ENCODE measurements around the gene RIC8A. TPM values are rescaled to one million over a fixed set of nuclear protein-coding genes. Genes with fewer than 3 reads are reported as not detected.
"Not testable (repeated sequence)": the region's sequence is repeated elsewhere in the genome, so short reads cannot be mapped to it uniquely, and the experiment has no call there.

RIC8A gene
- total and polyA plus RNA-seq, 4 donors, result 93.1 to 118 (median 101) TPM

GRCh38 chr11:236774-237767 lies 29.6 kb downstream of the RIC8A start, which contains the start of gene PSMD13:
Gene PSMD13 (plus strand): TSS chr11:236976. CDS start chr11:237050, 74 bp downstream.
- H3K9me3 ChIP-seq (ENCODE audit: control insufficient read depth, insufficient read depth, low read length), result no peaks in the 10 kb centered on the region
- H3K27ac ChIP-seq (ENCODE audit: low read depth, low read length), result peak within 1 kb of the TSS; percentile 97
- WGBS (ENCODE audit: insufficient coverage), result under 1% methylated on average over 56 of the region's 62 CpGs
- H3K27me3 ChIP-seq (ENCODE audit: control insufficient read depth, insufficient read depth, low read length), result no peaks in the 10 kb centered on the region
- peaks cover 22% of the 10 kb centered on the region for H3K36me3 ChIP-seq (ENCODE audit: control insufficient read depth, insufficient read depth, low read length)
- peak in 5 of 6 donors; percentile 4 to 95 (median 81) for DNase-seq (ENCODE audit: low read depth in 4 of 6, low spot score in 6 of 6)
- peaks cover 9% of the 10 kb centered on the region for H3K4me1 ChIP-seq (ENCODE audit: control insufficient read depth, insufficient read depth, low read length)
- H3K4me3 ChIP-seq (ENCODE audit: low read depth, low read length), result peak within 1 kb of the TSS; percentile 89

GRCh38 chr11:238346-238745 lies 30.8 kb downstream of the RIC8A start:
- not testable (repeated sequence) for H3K9me3 ChIP-seq (ENCODE audit: control insufficient read depth, insufficient read depth, low read length); H3K4me3 ChIP-seq (ENCODE audit: low read depth, low read length); DNase-seq (ENCODE audit: low read depth in 4 of 6, low spot score in 6 of 6); H3K27me3 ChIP-seq (ENCODE audit: control insufficient read depth, insufficient read depth, low read length); H3K27ac ChIP-seq (ENCODE audit: low read depth, low read length); H3K4me1 ChIP-seq (ENCODE audit: control insufficient read depth, insufficient read depth, low read length)
- H3K36me3 ChIP-seq (ENCODE audit: control insufficient read depth, insufficient read depth, low read length), result peaks cover 12% of the 10 kb centered on the region
- 96% methylated on average over 4 of the region's 7 CpGs for WGBS (ENCODE audit: insufficient coverage)

GRCh38 chr11:240315-240714 lies 32.8 kb downstream of the RIC8A start:
- Histone ChIP-seq H3K27ac (ENCODE audit: low read depth, low read length) (no peak overlapping the region), H3K4me3 (ENCODE audit: low read depth, low read length) (no peak overlapping the region), H3K27me3 (ENCODE audit: control insufficient read depth, insufficient read depth, low read length) (no peaks in the 10 kb centered on the region), H3K4me1 (ENCODE audit: control insufficient read depth, insufficient read depth, low read length) (peaks cover 4% of the 10 kb centered on the region), H3K9me3 (ENCODE audit: control insufficient read depth, insufficient read depth, low read length) (no peaks in the 10 kb centered on the region), H3K36me3 (ENCODE audit: control insufficient read depth, insufficient read depth, low read length) (peaks cover 22% of the 10 kb centered on the region)
- WGBS (ENCODE audit: insufficient coverage), result no CpG with 5 or more reads among the region's 1 CpG
- DNase-seq (ENCODE audit: low read depth in 4 of 6, low spot score in 6 of 6), result no peak

- no peak overlapping the region for H3K4me3 ChIP-seq (ENCODE audit: low read depth, low read length)
- peaks cover 32% of the 10 kb centered on the region for H3K36me3 ChIP-seq (ENCODE audit: control insufficient read depth, insufficient read depth, low read length)
- peaks cover 3% of the 10 kb centered on the region for H3K4me1 ChIP-seq (ENCODE audit: control insufficient read depth, insufficient read depth, low read length)
- no peaks in the 10 kb centered on the region for H3K27me3 ChIP-seq (ENCODE audit: control insufficient read depth, insufficient read depth, low read length)
- 100% methylated on average over 2 of the region's 5 CpGs for WGBS (ENCODE audit: insufficient coverage)
- no peaks in the 10 kb centered on the region for H3K9me3 ChIP-seq (ENCODE audit: control insufficient read depth, insufficient read depth, low read length)
- DNase-seq (ENCODE audit: low read depth in 4 of 6, low spot score in 6 of 6), result no peak
- no peak overlapping the region for H3K27ac ChIP-seq (ENCODE audit: low read depth, low read length)
These were observed 34.1 kb downstream of the RIC8A start for GRCh38 chr11:241634-242033.

GRCh38 chr11:244376-244775 lies 36.9 kb downstream of the RIC8A start:
- no peak for DNase-seq (ENCODE audit: low read depth in 4 of 6, low spot score in 6 of 6)
- no peaks in the 10 kb centered on the region for H3K27me3 ChIP-seq (ENCODE audit: control insufficient read depth, insufficient read depth, low read length)
- peaks cover 51% of the 10 kb centered on the region for H3K36me3 ChIP-seq (ENCODE audit: control insufficient read depth, insufficient read depth, low read length)
- no peak overlapping the region for H3K27ac ChIP-seq (ENCODE audit: low read depth, low read length)
- no peaks in the 10 kb centered on the region for H3K4me1 ChIP-seq (ENCODE audit: control insufficient read depth, insufficient read depth, low read length)
- H3K9me3 ChIP-seq (ENCODE audit: control insufficient read depth, insufficient read depth, low read length), result no peaks in the 10 kb centered on the region
- no peak overlapping the region for H3K4me3 ChIP-seq (ENCODE audit: low read depth, low read length)
- 100% methylated on average over 1 of the region's 2 CpGs for WGBS (ENCODE audit: insufficient coverage)

DNA sequence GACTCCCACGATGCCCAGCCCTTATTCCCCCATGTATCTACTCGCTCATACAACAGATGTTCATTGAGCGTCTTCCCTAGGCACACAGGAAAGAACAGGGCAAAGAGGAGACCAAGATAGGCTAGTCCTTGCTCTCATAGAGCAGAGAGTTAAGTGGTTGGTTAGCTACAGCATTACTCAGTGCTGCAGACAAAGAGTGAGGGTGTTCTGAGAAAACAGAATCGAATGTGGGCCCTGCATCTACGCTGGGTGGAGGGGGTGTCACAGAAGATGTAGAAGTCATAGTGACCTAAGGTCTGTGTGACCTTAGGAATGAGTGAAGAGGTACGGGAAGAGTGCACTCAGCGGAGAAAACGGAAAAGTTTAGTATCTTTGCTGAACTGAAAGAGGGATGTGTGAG lies 41.6 kb downstream of the RIC8A start:
- Histone ChIP-seq H3K4me1 (ENCODE audit: control insufficient read depth, insufficient read depth, low read length) (no peaks in the 10 kb centered on the region), H3K4me3 (ENCODE audit: low read depth, low read length) (no peak overlapping the region), H3K27ac (ENCODE audit: low read depth, low read length) (no peak overlapping the region), H3K9me3 (ENCODE audit: control insufficient read depth, insufficient read depth, low read length) (no peaks in the 10 kb centered on the region), H3K36me3 (ENCODE audit: control insufficient read depth, insufficient read depth, low read length) (peaks cover 72% of the 10 kb centered on the region), H3K27me3 (ENCODE audit: control insufficient read depth, insufficient read depth, low read length) (no peaks in the 10 kb centered on the region)
- DNase-seq (ENCODE audit: low read depth in 4 of 6, low spot score in 6 of 6), result no peak
- 95% methylated on average over 5 of the region's 8 CpGs for WGBS (ENCODE audit: insufficient coverage)

- no peaks in the 10 kb centered on the region for H3K27me3 ChIP-seq (ENCODE audit: control insufficient read depth, insufficient read depth, low read length)
- H3K4me3 ChIP-seq (ENCODE audit: low read depth, low read length), result no peak overlapping the region
- no peak for DNase-seq (ENCODE audit: low read depth in 4 of 6, low spot score in 6 of 6)
- no peaks in the 10 kb centered on the region for H3K9me3 ChIP-seq (ENCODE audit: control insufficient read depth, insufficient read depth, low read length)
- H3K4me1 ChIP-seq (ENCODE audit: control insufficient read depth, insufficient read depth, low read length), result no peaks in the 10 kb centered on the region
- peaks cover 66% of the 10 kb centered on the region for H3K36me3 ChIP-seq (ENCODE audit: control insufficient read depth, insufficient read depth, low read length)
- no peak overlapping the region for H3K27ac ChIP-seq (ENCODE audit: low read depth, low read length)
- WGBS (ENCODE audit: insufficient coverage), result 69% methylated on average over 1 of the region's 5 CpGs
These were observed 42.8 kb downstream of the RIC8A start for GRCh38 chr11:250274-250673.

GRCh38 chr11:250740-251299 lies 43.3 kb downstream of the RIC8A start:
- WGBS (ENCODE audit: insufficient coverage), result 75% methylated on average over 10 of the region's 10 CpGs
- no peak overlapping the region for H3K27ac ChIP-seq (ENCODE audit: low read depth, low read length)
- no peaks in the 10 kb centered on the region for H3K27me3 ChIP-seq (ENCODE audit: control insufficient read depth, insufficient read depth, low read length)
- H3K4me1 ChIP-seq (ENCODE audit: control insufficient read depth, insufficient read depth, low read length), result no peaks in the 10 kb centered on the region
- peak in 2 of 6 donors; percentile 38 to 51 for DNase-seq (ENCODE audit: low read depth in 4 of 6, low spot score in 6 of 6)
- H3K36me3 ChIP-seq (ENCODE audit: control insufficient read depth, insufficient read depth, low read length), result peaks cover 61% of the 10 kb centered on the region
- H3K9me3 ChIP-seq (ENCODE audit: control insufficient read depth, insufficient read depth, low read length), result no peaks in the 10 kb centered on the region
- no peak overlapping the region for H3K4me3 ChIP-seq (ENCODE audit: low read depth, low read length)

GRCh38 chr11:251550-251949 lies 44.0 kb downstream of the RIC8A start:
- H3K4me1 ChIP-seq (ENCODE audit: control insufficient read depth, insufficient read depth, low read length), result no peaks in the 10 kb centered on the region
- 93% methylated on average over 8 of the region's 10 CpGs for WGBS (ENCODE audit: insufficient coverage)

More at GRCh38 chr11:251550-251949, 44.0 kb downstream of the RIC8A start:
- H3K4me3 ChIP-seq (ENCODE audit: low read depth, low read length), result no peak overlapping the region
- H3K27me3 ChIP-seq (ENCODE audit: control insufficient read depth, insufficient read depth, low read length), result no peaks in the 10 kb centered on the region
- no peaks in the 10 kb centered on the region for H3K9me3 ChIP-seq (ENCODE audit: control insufficient read depth, insufficient read depth, low read length)
- no peak overlapping the region for H3K27ac ChIP-seq (ENCODE audit: low read depth, low read length)
- H3K36me3 ChIP-seq (ENCODE audit: control insufficient read depth, insufficient read depth, low read length), result peaks cover 54% of the 10 kb centered on the region
- no peak for DNase-seq (ENCODE audit: low read depth in 4 of 6, low spot score in 6 of 6)
